HG02759 (cell line): Measurements from ENCODE around the gene NUCKS1.
"Not testable (repeated sequence)": the region's sequence is repeated elsewhere in the genome, so short reads cannot be mapped to it uniquely, and the experiment has no call there.

Source experiments
- ATAC-seq: cut with Tn5 transposase; IDR thresholded peaks from one replicate; pipeline ENCODE4 v1.9.1; 2021; ENCODE audit warnings: mild to moderate bottlenecking, moderate library complexity; ENCODE audit not compliant: unreplicated experiment

Gene NUCKS1

GRCh38 chr1:205735218-205735617, 14.8 kb downstream of the NUCKS1 start:
- ATAC-seq: no peak

- no peak for ATAC-seq
Measured at GRCh38 chr1:205733438-205734175, 16.4 kb downstream of the NUCKS1 start.

GRCh38 chr1:205729945-205730610, 19.9 kb downstream of the NUCKS1 start:
- ATAC-seq: no peak

GRCh38 chr1:205726619-205727125, 23.3 kb downstream of the NUCKS1 start:
- no peak for ATAC-seq

- no peak for ATAC-seq
Measured at GRCh38 chr1:205725514-205725913, 24.5 kb downstream of the NUCKS1 start.

- not testable (repeated sequence) for ATAC-seq
Measured at GRCh38 chr1:205720740-205721139, 29.2 kb downstream of the NUCKS1 start.

GRCh38 chr1:205719762-205720161, 30.2 kb downstream of the NUCKS1 start:
- ATAC-seq: no peak

- no peak for ATAC-seq
Measured at GRCh38 chr1:205719015-205719414, 31.0 kb downstream of the NUCKS1 start.

GRCh38 chr1:205716371-205717132, 33.4 kb downstream of the NUCKS1 start:
- no peak for ATAC-seq

GRCh38 chr1:205715628-205716027, 34.4 kb downstream of the NUCKS1 start:
- ATAC-seq: no peak

- ATAC-seq: no peak
Measured at GRCh38 chr1:205714906-205715246, 35.1 kb downstream of the NUCKS1 start.

GRCh38 chr1:205714190-205714905, 35.6 kb downstream of the NUCKS1 start:
- ATAC-seq: no peak

- ATAC-seq: no peak
Measured at GRCh38 chr1:205711105-205712048, 38.6 kb downstream of the NUCKS1 start.

GRCh38 chr1:205710201-205711062, 39.5 kb downstream of the NUCKS1 start:
- ATAC-seq: no peak

- ATAC-seq: no peak
Measured at GRCh38 chr1:205709640-205710039, 40.3 kb downstream of the NUCKS1 start.

GRCh38 chr1:205709059-205709398, 41.0 kb downstream of the NUCKS1 start:
- ATAC-seq: no peak

- ATAC-seq: no peak
Measured at GRCh38 chr1:205706601-205707502, 43.1 kb downstream of the NUCKS1 start.

GRCh38 chr1:205704903-205705302, 45.1 kb downstream of the NUCKS1 start:
- ATAC-seq: no peak
